Neural cell (in vitro differentiated cells): ENCODE measurements around the gene C19orf33.

ENCODE experiments used
- EP300 ChIP-seq: fragments of 450-650 bp; conservative IDR thresholded peaks from 2 replicates; pipeline ENCODE4 v1.6.1; 2014; ENCODE audit warnings: antibody characterized with exemption, mild to moderate bottlenecking, moderate library complexity; ENCODE audit not compliant: poor library complexity, severe bottlenecking
- EZH2 ChIP-seq: fragments of 200-600, 300-800 bp; shearing (Covaris generic), sonication (generic); IDR thresholded peaks from 2 replicates; pipeline ENCODE4 v1.6.1; 2014; ENCODE audit warnings: antibody characterized with exemption, low read length, borderline replicate concordance, mild to moderate bottlenecking; ENCODE audit not compliant: insufficient read depth, poor library complexity, severe bottlenecking
- POLR2AphosphoS5 ChIP-seq: IDR thresholded peaks from 2 replicates; pipeline ENCODE4 v1.6.1; 2012
- RAD21 ChIP-seq: fragments of 450-650 bp; conservative IDR thresholded peaks from 2 replicates; pipeline ENCODE4 v1.6.1; 2014; ENCODE audit warnings: antibody characterized with exemption, mild to moderate bottlenecking, moderate library complexity
- SMC3 ChIP-seq: fragments of 450-650 bp; conservative IDR thresholded peaks from 2 replicates; pipeline ENCODE4 v1.6.1; 2014; ENCODE audit warnings: antibody characterized with exemption, mild to moderate bottlenecking, moderate library complexity; ENCODE audit not compliant: poor library complexity
- TF ChIP-seq, protein P1 (sequence below): fragments of 450-650 bp; IDR thresholded peaks from 2 replicates; pipeline ENCODE4 v1.5.1; 2014; ENCODE audit warnings: antibody characterized with exemption, mild to moderate bottlenecking, moderate library complexity; ENCODE audit not compliant: poor library complexity, severe bottlenecking

DNA sequence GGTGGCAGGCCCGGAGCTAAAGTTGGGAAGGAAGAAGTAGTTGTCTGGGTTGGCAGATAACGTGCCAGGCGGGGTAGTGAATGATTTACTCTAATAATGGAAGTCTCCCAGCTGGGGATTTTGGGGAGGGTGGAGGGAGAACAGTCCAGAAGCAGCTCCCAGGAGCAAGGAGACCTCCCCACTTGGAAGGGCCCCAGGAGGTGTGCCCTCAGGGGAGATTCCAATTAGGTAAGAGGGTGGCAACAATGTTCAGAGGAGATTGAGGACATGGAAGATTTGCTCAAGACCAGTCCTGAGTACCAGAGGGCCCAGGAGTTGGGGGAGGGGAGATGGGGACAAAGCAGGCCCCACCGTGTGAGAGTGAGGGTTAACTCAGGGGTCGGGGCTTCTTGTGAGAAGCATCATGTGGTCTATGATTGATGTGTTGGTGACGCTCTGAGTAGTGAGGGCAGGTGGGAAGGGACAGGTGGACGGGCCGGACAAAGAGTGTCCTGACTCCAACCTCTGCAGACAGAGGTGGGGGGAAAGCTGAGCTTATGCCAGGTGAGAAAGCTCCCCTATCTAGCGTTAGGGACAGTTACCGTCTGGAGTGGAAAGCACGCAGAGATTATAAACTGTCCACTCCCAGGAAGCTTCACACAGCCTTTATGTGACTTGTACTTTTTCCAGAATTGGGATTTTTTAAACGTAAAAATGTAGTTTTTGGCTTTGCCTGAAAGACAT lies 36.1 kb upstream of the C19orf33 start:
- TF ChIP-seq RAD21, result no peak
- TF ChIP-seq, protein P1, sequence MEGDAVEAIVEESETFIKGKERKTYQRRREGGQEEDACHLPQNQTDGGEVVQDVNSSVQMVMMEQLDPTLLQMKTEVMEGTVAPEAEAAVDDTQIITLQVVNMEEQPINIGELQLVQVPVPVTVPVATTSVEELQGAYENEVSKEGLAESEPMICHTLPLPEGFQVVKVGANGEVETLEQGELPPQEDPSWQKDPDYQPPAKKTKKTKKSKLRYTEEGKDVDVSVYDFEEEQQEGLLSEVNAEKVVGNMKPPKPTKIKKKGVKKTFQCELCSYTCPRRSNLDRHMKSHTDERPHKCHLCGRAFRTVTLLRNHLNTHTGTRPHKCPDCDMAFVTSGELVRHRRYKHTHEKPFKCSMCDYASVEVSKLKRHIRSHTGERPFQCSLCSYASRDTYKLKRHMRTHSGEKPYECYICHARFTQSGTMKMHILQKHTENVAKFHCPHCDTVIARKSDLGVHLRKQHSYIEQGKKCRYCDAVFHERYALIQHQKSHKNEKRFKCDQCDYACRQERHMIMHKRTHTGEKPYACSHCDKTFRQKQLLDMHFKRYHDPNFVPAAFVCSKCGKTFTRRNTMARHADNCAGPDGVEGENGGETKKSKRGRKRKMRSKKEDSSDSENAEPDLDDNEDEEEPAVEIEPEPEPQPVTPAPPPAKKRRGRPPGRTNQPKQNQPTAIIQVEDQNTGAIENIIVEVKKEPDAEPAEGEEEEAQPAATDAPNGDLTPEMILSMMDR, result no peak
- no peak for TF ChIP-seq EP300
- TF ChIP-seq POLR2AphosphoS5, result no peak
- TF ChIP-seq SMC3, result no peak
- TF ChIP-seq EZH2, result no peak
